GM18526 (cell line): ENCODE results near the gene NFYB.

Experiments
- POLR2A ChIP-seq: IDR thresholded peaks from 3 replicates; pipeline ENCODE4 v1.6.1; 2011; ENCODE audit not compliant: insufficient read length; ENCODE audit errors: extremely low read depth

Gene NFYB

GRCh38 chr12:104090685-104091084, 47.3 kb downstream of the NFYB start:
- TF ChIP-seq POLR2A = no peak

GRCh38 chr12:104083769-104084475, 54.1 kb downstream of the NFYB start:
- no peak for TF ChIP-seq POLR2A

GRCh38 chr12:104080764-104081163, 57.2 kb downstream of the NFYB start:
- no peak for TF ChIP-seq POLR2A

GRCh38 chr12:104079024-104079423, 59.0 kb downstream of the NFYB start:
- TF ChIP-seq POLR2A = no peak

GRCh38 chr12:104073699-104074098, 64.3 kb downstream of the NFYB start:
- TF ChIP-seq POLR2A = no peak

GRCh38 chr12:104072099-104072498, 65.9 kb downstream of the NFYB start:
- no peak for TF ChIP-seq POLR2A
